K562 (cell line): ENCODE results near the gene REX1BD. TPM values are rescaled to one million over a fixed set of nuclear protein-coding genes. Genes with fewer than 3 reads are reported as not detected.
A peak's percentile ranks its signal among the peaks of the same experiment; 100 is the strongest.

Experiments used
- ARID4B ChIP-seq: sonication (generic); formaldehyde crosslinking; IDR thresholded peaks from 2 replicates; pipeline ENCODE4 v1.8.0; 2022; ENCODE audit warnings: mild to moderate bottlenecking, missing genetic modification reagents
- ASH1L ChIP-seq: fragments of 450-650 bp; IDR thresholded peaks from 2 replicates; pipeline ENCODE4 v1.6.1; 2018; ENCODE audit warnings: borderline replicate concordance, mild to moderate bottlenecking, low read depth; ENCODE audit not compliant: partially characterized antibody
- BRD9 ChIP-seq: fragments of 450-650 bp; IDR thresholded peaks from 2 replicates; pipeline ENCODE4 v1.6.1; 2018; ENCODE audit warnings: low read depth; ENCODE audit not compliant: partially characterized antibody
- CEBPB ChIP-seq: fragments of 450-650 bp; IDR thresholded peaks from 2 replicates; pipeline ENCODE4 v1.6.1; 2016; ENCODE audit warnings: missing genetic modification characterization, missing compliant biosample characterization
- CTBP1 ChIP-seq: fragments of 450-650 bp; IDR thresholded peaks from 2 replicates; pipeline ENCODE4 v1.6.1; 2016; ENCODE audit warnings: borderline replicate concordance
- CUX1 ChIP-seq: fragments of 200-800 bp; sonication (Bioruptor generic); IDR thresholded peaks from 2 replicates; pipeline ENCODE4 v1.6.1; 2016; ENCODE audit warnings: missing genetic modification characterization, missing compliant biosample characterization
- GABPA ChIP-seq: fragments of 200-800 bp; sonication (Bioruptor generic); conservative IDR thresholded peaks from 2 replicates; pipeline ENCODE4 v1.6.1; 2016; ENCODE audit warnings: low read depth, missing genetic modification characterization, missing compliant biosample characterization
- GATAD2A ChIP-seq: fragments of 450-650 bp; IDR thresholded peaks from 2 replicates; pipeline ENCODE4 v1.6.1; 2017
- HMG20B ChIP-seq: fragments of 250-450 bp; sonication (Bioruptor Pico); IDR thresholded peaks from 2 replicates; pipeline ENCODE4 v1.5.0; 2021; ENCODE audit warnings: mild to moderate bottlenecking
- MAZ ChIP-seq, 2 experiments: fragments of 450-650 bp in 1 of 2; sonication (generic) in 1 of 2; formaldehyde crosslinking; IDR thresholded peaks in 1 of 2; conservative IDR thresholded peaks in 1 of 2; 2 replicates each; pipeline versions ENCODE4 v1.4.0 to v1.5.0; 2020; ENCODE audit warnings: mild to moderate bottlenecking in 1 of 2, missing genetic modification reagents in 1 of 2
- MECOM ChIP-seq: fragments of 250-450 bp; sonication (Bioruptor Pico); IDR thresholded peaks from 2 replicates; pipeline ENCODE4 v1.8.0; 2022; ENCODE audit warnings: inconsistent platforms
- NR2C1 ChIP-seq, 2 experiments: fragments of 450-650 bp; IDR thresholded peaks; 2 replicates each; pipeline ENCODE4 v1.6.1; 2017; ENCODE audit warnings: mild to moderate bottlenecking in 2 of 2, antibody characterized with exemption in 1 of 2, inconsistent platforms in 1 of 2, missing compliant biosample characterization in 1 of 2, missing genetic modification characterization in 1 of 2
- RBM22 ChIP-seq: fragments of 200-400 bp; formaldehyde crosslinking; IDR thresholded peaks from 2 replicates; pipeline ENCODE4 v1.6.1; 2018; ENCODE audit warnings: low read length, low read depth; ENCODE audit not compliant: poor library complexity, severe bottlenecking
- SRF ChIP-seq, 2 experiments: fragments of 250-450, 450-650 bp in 1 of 2; sonication (Bioruptor Pico) in 1 of 2; sonication (generic) in 1 of 2; formaldehyde crosslinking; IDR thresholded peaks; 2 replicates each; pipeline versions ENCODE4 v1.5.0 to v1.5.1; 2020 to 2022; ENCODE audit warnings: mild to moderate bottlenecking in 1 of 2, missing genetic modification reagents in 1 of 2
- TRIM24 ChIP-seq, 2 experiments: fragments of 450-650 bp; IDR thresholded peaks; 2 replicates each; pipeline ENCODE4 v1.6.1; 2016
- ZNF280B ChIP-seq: fragments of 250-450 bp; sonication (Bioruptor Pico); IDR thresholded peaks from 2 replicates; pipeline ENCODE4 v1.5.1; 2021; ENCODE audit warnings: mild to moderate bottlenecking
- ZNF354B ChIP-seq: fragments of 250-450 bp; sonication (Bioruptor Pico); IDR thresholded peaks from 2 replicates; pipeline ENCODE4 v1.4.0; 2020
- ZNF583 ChIP-seq: fragments of 250-450 bp; sonication (Bioruptor Pico); IDR thresholded peaks from 2 replicates; pipeline ENCODE4 v1.4.0; 2020
- polyA plus RNA-seq, 8 experiments: library from polyadenylated mRNA; depleted of rRNA in 4 of 8; stranded (reverse) in 5 of 8; unstranded in 3 of 8; fragments of >200 nt; fragmentation: Nextera tagmentation in 2 of 8; fragmentation: Illumina TruSeq in 1 of 8; extraction: Ambion mirVana in 2 of 8; extraction: Trizol in 1 of 8; gene quantifications; 2 replicates each; pipeline versions ENCODE4 v1.2.1 to v1.2.3, GENCODE V29; 2011 to 2014; ENCODE audit warnings: inconsistent platforms in 1 of 8, missing spikeins in 1 of 8
- total RNA-seq, 7 experiments: library from RNA; depleted of rRNA in 6 of 7; stranded (reverse); fragments of >200 nt in 6 of 7; fragmentation: Illumina TruSeq in 2 of 7; extraction: Trizol in 2 of 7; gene quantifications; 2 replicates each; pipeline versions ENCODE4 v1.2.1 to v1.2.3, GENCODE V29; 2011 to 2021; ENCODE audit warnings: low replicate concordance in 1 of 7

The REX1BD gene
- total and polyA plus RNA-seq, 9 of the 15 experiments (the other 6 are each of a cell fraction or from before 2014, with no cell fraction given), result 1.9 to 136 (median 13.8) TPM

GRCh38 chr19:18596752-18597157 is 8.2 kb downstream of the REX1BD start (continued):
- TF ChIP-seq BRD9 (no peak), CTBP1 (peak; percentile 42; the same call in 1 of the 2 replicates), ZNF280B (CRISPR knock-in tag) (no peak), SRF (CRISPR knock-in tag; IDR thresholded peaks at IDR 0.05) (peak in 1 of 2 experiments; percentile 48; a peak in 1 of 4 replicates), NR2C1 (IDR thresholded peaks at IDR 0.05) (no peak), NR2C1 (tag; IDR thresholded peaks at IDR 0.05) (no peak), CEBPB (no peak), ZNF354B (CRISPR knock-in tag) (no peak), ZNF583 (CRISPR knock-in tag) (no peak), MAZ (CRISPR knock-in tag; conservative IDR thresholded peaks at IDR 0.05 in 1 of 2, IDR thresholded peaks at IDR 0.05 in 1 of 2) (peak; percentile 79 to 91), GATAD2A (no peak), RBM22 (no peak), HMG20B (CRISPR knock-in tag) (no peak), ARID4B (CRISPR knock-in tag) (no peak), GABPA (peak; percentile 56), MECOM (no peak), ASH1L (no peak), TRIM24 (IDR thresholded peaks at IDR 0.05) (0 out of 4 replicates have a peak, but pooled peaks of 1 of the 2 experiments have one; percentile 23), CUX1 (no peak)
